Measurements from ENCODE around the gene IL3. TPM values are rescaled to one million over a fixed set of nuclear protein-coding genes. Genes with fewer than 3 reads are reported as not detected.

Gene IL3
- total and polyA plus RNA-seq, 9 of the 15 experiments (the other 6 are each of a cell fraction or from before 2014, with no cell fraction given) = not detected

GRCh38 chr5:132064738-132065331, 4.4 kb downstream of the IL3 start (continued):
- TF ChIP-seq RBM15 (IDR thresholded peaks at IDR 0.05; ENCODE audit: insufficient read depth, low read length) = no peak
- TF ChIP-seq CTCF (IDR thresholded peaks at IDR 0.05 in 2 of 3, conservative IDR thresholded peaks at IDR 0.05 in 1 of 3; ENCODE audit: insufficient read depth in 2 of 3, low read depth in 1 of 3, low read length in 3 of 3) = peak; percentile 91 to 95 (median 94)
- no peak for TF ChIP-seq ZNF561 (CRISPR knock-in tag; conservative IDR thresholded peaks at IDR 0.05)
- no peak for TF ChIP-seq DNMT1 (IDR thresholded peaks at IDR 0.05)
- no peak for TF ChIP-seq NUFIP1 (IDR thresholded peaks at IDR 0.05; ENCODE audit: partially characterized antibody)
- TF ChIP-seq TEAD1 (CRISPR knock-in tag; IDR thresholded peaks at IDR 0.05) = no peak; a peak in 1 of 4 replicates
- 0 out of 2 replicates have a peak, but pooled peaks have one; percentile 60 for TF ChIP-seq ZFP91 (CRISPR knock-in tag; IDR thresholded peaks at IDR 0.05)
- TF ChIP-seq ZNF586 (CRISPR knock-in tag; conservative IDR thresholded peaks at IDR 0.05) = no peak
- TF ChIP-seq CUX1 (CRISPR knock-in tag; IDR thresholded peaks at IDR 0.05) = no peak
- TF ChIP-seq, protein P1, sequence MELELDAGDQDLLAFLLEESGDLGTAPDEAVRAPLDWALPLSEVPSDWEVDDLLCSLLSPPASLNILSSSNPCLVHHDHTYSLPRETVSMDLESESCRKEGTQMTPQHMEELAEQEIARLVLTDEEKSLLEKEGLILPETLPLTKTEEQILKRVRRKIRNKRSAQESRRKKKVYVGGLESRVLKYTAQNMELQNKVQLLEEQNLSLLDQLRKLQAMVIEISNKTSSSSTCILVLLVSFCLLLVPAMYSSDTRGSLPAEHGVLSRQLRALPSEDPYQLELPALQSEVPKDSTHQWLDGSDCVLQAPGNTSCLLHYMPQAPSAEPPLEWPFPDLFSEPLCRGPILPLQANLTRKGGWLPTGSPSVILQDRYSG (tag; conservative IDR thresholded peaks at IDR 0.05; ENCODE audit: low read depth) = no peak
- TF ChIP-seq, protein P2, sequence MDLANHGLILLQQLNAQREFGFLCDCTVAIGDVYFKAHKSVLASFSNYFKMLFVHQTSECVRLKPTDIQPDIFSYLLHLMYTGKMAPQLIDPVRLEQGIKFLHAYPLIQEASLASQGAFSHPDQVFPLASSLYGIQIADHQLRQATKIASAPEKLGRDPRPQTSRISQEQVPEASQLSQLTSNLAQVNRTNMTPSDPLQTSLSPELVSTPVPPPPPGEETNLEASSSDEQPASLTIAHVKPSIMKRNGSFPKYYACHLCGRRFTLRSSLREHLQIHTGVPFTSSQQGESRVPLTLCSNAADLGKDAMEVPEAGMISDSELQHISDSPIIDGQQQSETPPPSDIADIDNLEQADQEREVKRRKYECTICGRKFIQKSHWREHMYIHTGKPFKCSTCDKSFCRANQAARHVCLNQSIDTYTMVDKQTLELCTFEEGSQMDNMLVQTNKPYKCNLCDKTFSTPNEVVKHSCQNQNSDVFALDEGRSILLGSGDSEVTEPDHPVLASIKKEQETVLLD (IDR thresholded peaks at IDR 0.05) = peak; percentile 42; the same call in 1 of the 2 replicates
- no peak for TF ChIP-seq TSC22D4 (tag; IDR thresholded peaks at IDR 0.05)
- TF ChIP-seq XRCC5 (IDR thresholded peaks at IDR 0.05; ENCODE audit: low read depth, low read length) = 0 out of 2 replicates have a peak, but pooled peaks have one; percentile 72
- no peak for TF ChIP-seq ILF3 (IDR thresholded peaks at IDR 0.05; ENCODE audit: borderline replicate concordance)

Measured in K562 (cell line).